GM21619 (cell line): ENCODE results near the gene DNAH17.

ENCODE experiments used
- ATAC-seq: cut with Tn5 transposase; IDR thresholded peaks from one replicate; pipeline ENCODE4 v1.9.1; 2021; ENCODE audit not compliant: unreplicated experiment

DNAH17 gene

DNA sequence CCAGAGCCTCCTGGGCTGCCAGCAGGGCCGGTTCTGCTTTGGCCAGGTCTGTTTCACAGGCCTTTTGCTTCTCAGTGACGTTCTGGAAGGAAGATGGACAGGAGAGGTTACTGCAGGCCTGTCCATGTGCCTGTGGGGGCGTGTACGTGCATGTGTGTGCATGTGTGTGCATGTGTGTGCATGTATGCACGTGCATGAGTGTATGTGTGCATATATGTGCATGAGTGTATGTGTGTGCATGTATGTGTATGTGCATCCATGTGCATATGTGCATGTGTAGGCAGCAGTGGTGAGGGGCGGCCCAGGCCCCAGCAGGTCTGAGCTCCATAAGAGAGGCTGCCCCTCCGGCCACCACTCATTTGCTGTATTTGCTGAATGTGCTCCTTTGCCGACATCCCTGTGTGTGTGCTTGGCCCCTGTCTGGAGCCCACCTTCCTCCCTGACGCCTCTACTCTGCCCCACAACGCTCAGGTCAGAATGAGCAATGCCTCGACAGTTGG is 117.0 kb downstream of the DNAH17 start:
- ATAC-seq, result no peak

DNA sequence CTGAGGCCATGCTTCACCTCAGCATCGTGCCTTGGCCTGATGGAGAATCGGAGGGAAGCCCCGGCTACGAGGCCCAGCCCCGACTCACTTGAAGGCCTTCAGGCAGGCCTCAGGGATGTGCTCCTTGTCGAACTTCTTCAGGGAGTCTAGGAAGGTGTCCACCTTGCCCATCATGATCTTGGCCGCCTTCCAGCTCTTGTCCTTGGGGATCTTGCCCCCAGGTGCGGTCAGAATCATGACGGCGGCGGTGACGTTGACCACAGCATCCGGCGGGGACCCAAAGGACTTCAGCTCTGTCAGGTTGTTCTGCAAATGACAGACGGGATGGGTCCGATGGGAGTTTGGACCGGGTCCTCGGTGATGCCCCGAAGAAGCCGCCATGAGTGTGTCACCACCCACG is 117.5 kb downstream of the DNAH17 start:
- ATAC-seq, result no peak

DNA sequence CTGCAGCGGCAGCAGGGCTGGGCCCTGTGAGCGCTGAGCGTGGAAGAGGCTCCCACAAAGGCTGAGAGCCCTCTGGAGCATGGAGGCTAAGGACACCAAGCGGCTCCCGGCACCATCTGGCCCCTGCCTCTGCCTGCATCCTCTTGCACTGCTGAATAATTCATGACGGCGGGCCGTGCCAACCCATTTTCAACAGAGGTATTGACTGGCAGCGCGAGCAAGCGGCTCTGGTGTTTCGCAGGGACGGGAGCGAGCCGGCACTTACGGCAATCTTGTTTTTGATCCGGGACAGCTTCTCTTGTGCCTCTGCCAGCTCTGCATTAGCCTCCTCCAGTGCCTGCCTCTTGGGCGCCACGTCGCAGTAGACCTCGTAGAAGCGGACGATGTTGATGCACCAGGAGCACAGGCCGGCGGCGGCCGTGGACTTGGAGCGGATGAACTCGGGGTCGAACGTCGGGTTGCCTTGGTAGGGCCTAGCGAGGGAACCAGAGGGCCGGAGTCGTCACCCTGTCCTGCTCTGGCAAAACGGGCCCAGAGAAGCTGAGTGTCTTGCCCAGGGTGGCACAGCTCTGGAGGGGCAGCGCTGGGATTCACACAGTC is 118.4 kb downstream of the DNAH17 start:
- ATAC-seq, result no peak

GRCh38 chr17:78458091-78458490 is 119.1 kb downstream of the DNAH17 start:
- ATAC-seq, result no peak

DNA sequence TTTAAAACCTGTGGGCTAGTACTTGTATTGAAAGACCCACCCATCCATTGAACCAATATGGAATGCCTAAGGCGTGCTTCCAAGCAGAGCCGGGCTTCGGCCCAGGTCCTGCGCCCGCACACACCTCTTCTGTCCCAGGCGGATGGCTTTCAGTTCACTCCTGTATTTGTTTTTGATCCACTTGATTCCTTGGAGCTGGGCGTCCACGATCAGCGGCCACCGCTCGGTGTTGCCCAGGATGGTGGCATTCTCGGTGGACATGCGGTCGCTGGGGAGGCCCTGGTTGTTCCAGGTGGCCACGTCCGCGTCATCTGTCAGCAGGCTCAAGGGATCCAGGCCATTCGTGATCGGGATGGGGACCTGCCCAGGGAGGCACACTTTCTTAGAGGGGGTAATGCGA is 122.8 kb downstream of the DNAH17 start:
- no peak for ATAC-seq

DNA sequence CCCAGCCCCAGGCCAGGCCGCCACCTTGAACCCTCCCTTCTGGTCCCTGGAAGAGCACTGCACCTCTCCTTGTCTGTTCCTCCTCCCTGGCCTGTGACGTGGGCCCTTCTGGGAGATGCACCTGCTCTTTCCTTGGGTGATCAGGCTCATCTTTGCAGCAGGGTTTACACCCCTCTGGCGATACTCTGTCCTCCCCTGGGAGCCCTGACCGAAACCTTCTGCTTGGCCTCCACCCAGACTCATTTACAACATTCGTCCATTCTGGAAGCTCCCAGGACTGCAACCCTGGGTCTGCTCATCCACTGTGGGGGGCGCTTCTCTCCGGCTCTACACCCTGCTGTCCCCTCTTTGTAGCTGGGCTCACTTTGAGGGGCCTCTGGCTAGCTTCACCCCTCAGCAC is 125.4 kb downstream of the DNAH17 start:
- ATAC-seq, result no peak

DNA sequence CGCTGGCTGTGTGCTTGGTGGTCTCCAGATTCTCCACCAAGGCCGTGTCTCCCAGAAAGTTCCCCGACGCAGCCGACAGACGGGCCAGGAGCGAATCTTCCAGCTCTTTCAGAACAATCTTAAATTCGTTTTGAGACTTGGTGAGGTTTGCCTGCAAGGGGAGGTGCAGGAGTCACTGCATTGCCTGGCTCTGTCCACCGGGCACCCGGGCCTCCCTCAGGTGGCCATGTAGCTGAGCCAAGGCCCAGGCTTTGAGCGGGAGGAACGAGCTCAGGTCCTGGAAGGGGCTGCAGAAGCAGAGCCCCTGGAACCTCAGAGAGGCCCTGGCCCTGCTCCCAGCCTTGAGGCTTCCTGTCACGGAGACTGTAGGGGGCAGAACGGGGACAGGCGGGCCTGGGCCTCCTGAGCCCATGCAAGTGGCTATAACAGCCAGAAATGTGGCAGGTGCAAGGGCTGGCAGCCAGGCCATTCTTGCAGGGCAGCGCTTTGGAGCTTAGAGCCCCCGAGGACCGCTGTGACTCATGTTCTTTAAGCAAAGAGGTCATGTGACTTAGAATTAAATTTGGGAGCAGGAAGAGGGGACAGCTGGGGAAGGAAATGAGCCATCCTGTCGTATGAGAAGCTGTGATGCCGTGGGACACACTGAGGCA is 126.4 kb downstream of the DNAH17 start:
- no peak for ATAC-seq

- no peak for ATAC-seq
Measured at GRCh38 chr17:78449983-78450595, 127.1 kb downstream of the DNAH17 start.

DNA sequence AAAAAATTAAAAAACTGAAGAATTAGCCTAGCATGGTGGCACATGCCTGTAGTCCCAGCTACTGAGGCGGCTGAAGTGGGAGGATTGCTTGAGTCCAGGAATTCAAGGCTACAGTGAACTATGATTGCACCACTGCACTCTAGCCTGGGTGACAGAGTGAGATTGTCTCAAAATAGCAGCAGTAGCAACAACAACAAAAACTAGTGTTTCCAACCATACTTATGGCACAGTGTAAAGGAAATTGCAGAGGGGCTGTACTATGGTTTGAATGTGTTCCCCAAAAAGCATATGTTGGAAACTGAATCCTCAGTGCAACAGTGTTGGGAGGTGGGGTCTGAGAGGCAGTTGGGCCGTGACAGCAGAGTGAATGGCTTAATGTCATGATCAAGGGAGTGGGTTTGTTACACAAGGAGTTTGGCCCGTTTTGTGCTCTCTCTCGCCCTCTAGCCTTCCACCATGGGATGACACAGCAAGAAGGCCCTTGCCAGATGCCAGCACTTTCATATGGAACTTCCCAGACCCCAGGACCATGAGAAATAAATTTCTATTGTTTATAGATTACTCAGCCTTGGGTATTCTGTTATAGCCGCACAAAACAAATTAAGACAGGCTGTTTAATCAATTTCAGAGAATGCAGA is 128.7 kb downstream of the DNAH17 start:
- ATAC-seq, result no peak

- ATAC-seq, result no peak
Measured at GRCh38 chr17:78446833-78447232, 130.4 kb downstream of the DNAH17 start.

GRCh38 chr17:78444392-78444791 is 132.8 kb downstream of the DNAH17 start:
- no peak for ATAC-seq

DNA sequence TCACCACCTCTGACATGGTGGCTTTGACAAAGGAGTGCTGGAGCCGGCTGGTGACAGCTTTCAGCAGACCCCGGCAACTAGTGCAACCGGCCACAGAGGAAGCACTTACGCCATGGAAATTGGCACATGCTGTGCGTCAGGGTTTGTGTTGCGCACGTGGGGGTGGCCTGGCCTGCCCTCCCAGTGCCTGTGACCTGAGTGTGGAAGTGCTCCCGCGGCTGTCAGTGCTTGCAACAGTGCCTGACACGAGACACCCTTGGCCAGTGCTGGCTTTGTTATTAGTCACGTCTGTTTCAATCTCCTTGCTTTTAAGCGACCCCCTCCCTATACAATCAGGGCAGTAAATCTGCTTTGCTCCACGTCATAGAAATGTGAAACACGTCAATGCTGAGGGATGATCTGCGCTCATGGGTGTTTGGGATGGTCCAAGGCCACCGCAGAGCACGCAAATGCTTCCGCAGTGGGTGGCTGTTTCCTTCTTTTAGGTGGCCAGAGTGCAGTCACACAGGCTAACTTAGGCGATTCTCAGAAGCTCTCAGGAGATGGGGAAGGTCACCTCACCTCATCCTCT is 134.5 kb downstream of the DNAH17 start:
- ATAC-seq, result no peak

DNA sequence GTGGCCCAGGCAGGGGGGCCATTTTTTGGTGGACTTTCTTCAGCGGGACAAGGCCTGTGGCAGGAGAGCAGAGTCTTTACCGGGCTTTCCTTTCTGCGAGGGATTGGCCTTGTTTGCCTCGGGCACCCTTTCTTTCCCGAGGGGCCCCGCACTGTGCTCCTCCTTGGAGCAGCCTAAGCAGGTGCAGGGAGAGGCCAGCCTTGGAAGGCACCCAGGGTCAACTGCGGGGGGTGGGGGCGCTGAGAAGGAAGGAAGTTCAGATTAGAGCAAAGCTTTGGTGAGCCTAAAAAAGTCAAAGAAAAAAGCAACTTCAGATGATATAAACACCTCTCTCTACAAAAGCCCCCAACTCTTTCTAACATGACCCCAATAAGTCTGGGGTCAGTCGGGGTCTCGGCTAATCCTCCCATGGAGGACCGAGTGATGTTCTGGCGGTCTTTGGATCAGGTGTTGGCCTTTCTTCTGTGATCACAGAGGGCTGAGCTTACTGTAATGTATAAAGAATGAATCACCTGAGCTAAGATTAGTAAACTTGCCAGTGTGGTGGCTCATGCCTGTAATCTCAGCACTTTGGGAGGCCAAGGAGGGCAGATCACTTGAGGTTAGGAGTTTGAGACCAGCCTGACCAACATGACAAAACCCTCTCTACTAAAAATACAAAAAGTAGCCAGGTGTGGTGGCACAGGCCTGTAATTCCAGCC is 135.8 kb downstream of the DNAH17 start:
- ATAC-seq, result no peak

DNA sequence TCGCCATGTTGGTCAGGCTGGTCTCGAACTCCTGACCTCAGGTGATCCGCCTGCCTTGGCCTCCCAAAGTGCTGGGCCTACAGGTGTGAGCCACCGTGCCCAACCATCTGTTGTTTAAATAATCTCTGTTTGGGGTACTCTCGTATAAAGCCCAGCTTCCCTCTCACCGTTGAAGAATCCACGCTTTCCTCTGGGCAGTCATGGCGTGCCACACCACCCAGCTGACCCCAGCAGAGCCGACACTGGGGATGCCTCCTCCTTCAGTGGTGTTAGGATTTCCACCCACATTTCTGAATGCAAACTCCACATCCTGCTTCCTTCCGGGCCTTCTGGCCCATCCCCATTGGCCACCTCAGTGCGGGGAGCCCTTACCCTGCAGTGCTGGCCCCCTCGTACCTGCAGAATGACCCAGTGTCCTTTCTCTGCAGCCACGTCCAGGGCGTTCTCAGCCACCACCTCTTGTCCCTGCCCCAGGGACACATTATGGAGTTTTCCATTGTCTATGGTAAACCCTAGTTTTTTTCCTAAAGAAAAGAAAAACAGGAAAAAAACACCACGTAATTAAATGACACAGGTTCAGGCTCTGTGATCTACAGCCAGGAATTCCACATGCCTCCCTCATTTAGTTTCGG is 138.4 kb downstream of the DNAH17 start:
- no peak for ATAC-seq

GRCh38 chr17:78438271-78438691 is 138.9 kb downstream of the DNAH17 start:
- ATAC-seq, result no peak

DNA sequence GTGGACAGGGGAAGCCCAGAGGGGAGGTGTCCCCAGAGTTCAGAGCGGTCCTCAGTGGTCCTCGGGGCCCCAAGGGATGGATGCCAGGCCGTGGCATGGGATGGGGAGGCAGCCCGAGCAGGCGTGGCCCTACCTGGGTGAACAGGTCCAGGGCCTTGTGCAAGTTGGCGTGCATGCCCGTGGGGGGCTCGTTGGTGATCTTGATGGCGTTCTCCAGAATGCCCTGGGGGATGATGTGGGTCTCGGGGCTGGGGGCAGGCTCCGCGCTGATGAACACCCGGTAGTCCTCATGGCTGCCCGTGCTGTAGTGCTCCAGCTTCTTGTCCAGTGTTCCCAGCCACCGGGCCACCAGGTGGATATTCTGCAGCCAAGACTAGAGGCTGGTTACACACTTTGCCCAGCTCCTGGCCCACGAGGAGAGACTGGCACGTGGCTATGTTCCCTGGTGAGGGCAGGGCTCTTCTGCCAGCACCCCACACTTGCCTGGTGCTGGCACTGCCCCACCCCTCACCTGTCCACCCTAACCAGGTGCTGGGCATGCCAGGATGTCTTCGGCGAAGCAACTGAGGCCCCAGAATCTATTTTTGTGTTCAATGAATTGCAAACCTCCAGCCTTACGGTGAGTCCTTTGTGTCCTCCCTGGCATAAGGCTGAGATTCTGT is 139.6 kb downstream of the DNAH17 start:
- no peak for ATAC-seq

GRCh38 chr17:78435330-78436005 is 141.7 kb downstream of the DNAH17 start:
- ATAC-seq, result no peak

GRCh38 chr17:78434455-78435329 is 142.5 kb downstream of the DNAH17 start:
- no peak for ATAC-seq
